ENCODE results near the gene CAP2. TPM values are rescaled to one million over a fixed set of nuclear protein-coding genes. Genes with fewer than 3 reads are reported as not detected.

Gene CAP2
- total RNA-seq, 1 experiment from 2014 or later = not detected

DNA sequence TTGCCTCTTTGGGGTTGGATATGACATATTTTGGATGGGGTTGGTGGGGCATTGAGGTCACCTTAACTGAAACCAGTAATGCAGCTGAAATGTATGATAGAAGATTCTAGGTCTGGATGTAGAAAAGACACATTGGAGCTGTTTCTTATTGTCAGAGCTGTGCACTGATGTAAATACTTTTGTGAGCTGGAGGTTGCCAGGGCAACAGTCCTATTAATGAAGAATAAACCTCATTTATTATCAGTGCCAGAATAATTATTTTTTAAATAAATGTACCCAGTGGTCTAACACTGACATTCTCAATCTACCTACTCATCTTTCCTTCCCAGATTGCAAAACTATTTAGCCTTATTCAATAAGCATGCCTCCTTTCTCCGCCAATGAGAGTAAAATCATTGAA, 57.0 kb downstream of the CAP2 start:
- H3K27ac ChIP-seq (ENCODE audit: low read length) = no peak overlapping the region
- H3K36me3 ChIP-seq (ENCODE audit: insufficient read depth, low read length) = no peaks in the 10 kb centered on the region
- no peak overlapping the region for H3K9ac ChIP-seq (ENCODE audit: low read length)
- H3K9me3 ChIP-seq (ENCODE audit: low read length) = no peaks in the 10 kb centered on the region
- no peaks in the 10 kb centered on the region for H3K79me2 ChIP-seq (ENCODE audit: low read length)
- H3K27me3 ChIP-seq (ENCODE audit: low read length) = no peaks in the 10 kb centered on the region
- H3K9me2 ChIP-seq (replicated peaks; ENCODE audit: insufficient read depth, low read length) = no peaks in the 10 kb centered on the region
- no peak for DNase-seq
- no peak overlapping the region for H3K4me2 ChIP-seq (ENCODE audit: low read depth, low read length, poor library complexity, severe bottlenecking)
- no peak overlapping the region for H3K4me3 ChIP-seq (ENCODE audit: low read length)
- no peaks in the 10 kb centered on the region for H3K4me1 ChIP-seq (ENCODE audit: low read length)
- no peaks in the 10 kb centered on the region for H4K20me1 ChIP-seq (ENCODE audit: insufficient read depth, low read depth, low read length)
- no peak overlapping the region for H2AFZ ChIP-seq (ENCODE audit: low read length)

GRCh38 chr6:17450832-17451231, 57.4 kb downstream of the CAP2 start:
- DNase-seq = no peak
- no peak overlapping the region for H3K27ac ChIP-seq (ENCODE audit: low read length)

GRCh38 chr6:17452096-17452495, 58.7 kb downstream of the CAP2 start:
- H3K9ac ChIP-seq (ENCODE audit: low read length) = no peak overlapping the region
- H3K9me2 ChIP-seq (replicated peaks; ENCODE audit: insufficient read depth, low read length) = no peaks in the 10 kb centered on the region
- no peak overlapping the region for H3K4me2 ChIP-seq (ENCODE audit: low read depth, low read length, poor library complexity, severe bottlenecking)
- no peaks in the 10 kb centered on the region for H3K79me2 ChIP-seq (ENCODE audit: low read length)
- no peak overlapping the region for H3K27ac ChIP-seq (ENCODE audit: low read length)
- no peaks in the 10 kb centered on the region for H4K20me1 ChIP-seq (ENCODE audit: insufficient read depth, low read depth, low read length)
- no peaks in the 10 kb centered on the region for H3K4me1 ChIP-seq (ENCODE audit: low read length)
- no peak overlapping the region for H3K4me3 ChIP-seq (ENCODE audit: low read length)
- no peaks in the 10 kb centered on the region for H3K27me3 ChIP-seq (ENCODE audit: low read length)
- no peaks in the 10 kb centered on the region for H3K36me3 ChIP-seq (ENCODE audit: insufficient read depth, low read length)
- no peaks in the 10 kb centered on the region for H3K9me3 ChIP-seq (ENCODE audit: low read length)
- DNase-seq = no peak
- H2AFZ ChIP-seq (ENCODE audit: low read length) = no peak overlapping the region

More at GRCh38 chr6:17450832-17451231, 57.4 kb downstream of the CAP2 start:
- H3K9me2 ChIP-seq (replicated peaks; ENCODE audit: insufficient read depth, low read length) = no peaks in the 10 kb centered on the region
- no peak overlapping the region for H3K9ac ChIP-seq (ENCODE audit: low read length)
- H3K4me2 ChIP-seq (ENCODE audit: low read depth, low read length, poor library complexity, severe bottlenecking) = no peak overlapping the region
- H3K9me3 ChIP-seq (ENCODE audit: low read length) = no peaks in the 10 kb centered on the region
- no peaks in the 10 kb centered on the region for H3K27me3 ChIP-seq (ENCODE audit: low read length)
- no peaks in the 10 kb centered on the region for H4K20me1 ChIP-seq (ENCODE audit: insufficient read depth, low read depth, low read length)
- no peak overlapping the region for H3K4me3 ChIP-seq (ENCODE audit: low read length)
- no peaks in the 10 kb centered on the region for H3K4me1 ChIP-seq (ENCODE audit: low read length)
- no peaks in the 10 kb centered on the region for H3K79me2 ChIP-seq (ENCODE audit: low read length)
- H2AFZ ChIP-seq (ENCODE audit: low read length) = no peak overlapping the region
- H3K36me3 ChIP-seq (ENCODE audit: insufficient read depth, low read length) = no peaks in the 10 kb centered on the region

- Histone ChIP-seq H3K4me1 (ENCODE audit: low read length) (no peaks in the 10 kb centered on the region), H3K79me2 (ENCODE audit: low read length) (no peaks in the 10 kb centered on the region), H3K9me2 (replicated peaks; ENCODE audit: insufficient read depth, low read length) (no peaks in the 10 kb centered on the region), H3K27ac (ENCODE audit: low read length) (no peak overlapping the region), H3K9ac (ENCODE audit: low read length) (no peak overlapping the region), H3K27me3 (ENCODE audit: low read length) (no peaks in the 10 kb centered on the region), H3K4me2 (ENCODE audit: low read depth, low read length, poor library complexity, severe bottlenecking) (no peak overlapping the region), H4K20me1 (ENCODE audit: insufficient read depth, low read depth, low read length) (no peaks in the 10 kb centered on the region), H3K9me3 (ENCODE audit: low read length) (no peaks in the 10 kb centered on the region), H3K4me3 (ENCODE audit: low read length) (no peak overlapping the region), H2AFZ (ENCODE audit: low read length) (no peak overlapping the region), H3K36me3 (ENCODE audit: insufficient read depth, low read length) (no peaks in the 10 kb centered on the region)
- DNase-seq = no peak
These were observed 61.1 kb downstream of the CAP2 start for GRCh38 chr6:17454316-17455005.

DNA sequence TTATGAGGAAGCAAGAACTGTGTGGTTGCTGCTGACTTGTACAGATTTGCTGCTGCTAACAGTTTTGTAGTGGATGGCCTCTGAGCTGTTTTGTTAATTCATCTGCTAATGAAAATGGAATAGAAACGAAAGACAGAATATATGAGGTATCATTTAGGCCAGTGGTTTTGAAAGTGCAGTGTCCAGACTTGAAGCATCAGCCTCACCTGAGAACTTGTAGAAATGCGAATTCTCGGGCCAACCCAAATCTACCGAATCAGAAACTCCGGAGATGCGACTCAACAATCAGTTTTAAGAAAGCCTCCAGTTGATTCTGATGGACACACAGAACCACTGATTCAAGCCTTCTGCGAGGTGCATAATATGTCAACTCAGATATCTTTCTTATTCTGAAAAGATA, 62.5 kb downstream of the CAP2 start:
- Histone ChIP-seq H3K79me2 (ENCODE audit: low read length) (no peaks in the 10 kb centered on the region), H3K9ac (ENCODE audit: low read length) (no peak overlapping the region), H3K27me3 (ENCODE audit: low read length) (no peaks in the 10 kb centered on the region), H3K9me3 (ENCODE audit: low read length) (no peaks in the 10 kb centered on the region), H3K36me3 (ENCODE audit: insufficient read depth, low read length) (no peaks in the 10 kb centered on the region), H3K9me2 (replicated peaks; ENCODE audit: insufficient read depth, low read length) (no peaks in the 10 kb centered on the region), H3K27ac (ENCODE audit: low read length) (no peak overlapping the region), H3K4me2 (ENCODE audit: low read depth, low read length, poor library complexity, severe bottlenecking) (no peak overlapping the region), H3K4me1 (ENCODE audit: low read length) (no peaks in the 10 kb centered on the region), H4K20me1 (ENCODE audit: insufficient read depth, low read depth, low read length) (no peaks in the 10 kb centered on the region), H2AFZ (ENCODE audit: low read length) (no peak overlapping the region), H3K4me3 (ENCODE audit: low read length) (no peak overlapping the region)
- DNase-seq = no peak

DNA sequence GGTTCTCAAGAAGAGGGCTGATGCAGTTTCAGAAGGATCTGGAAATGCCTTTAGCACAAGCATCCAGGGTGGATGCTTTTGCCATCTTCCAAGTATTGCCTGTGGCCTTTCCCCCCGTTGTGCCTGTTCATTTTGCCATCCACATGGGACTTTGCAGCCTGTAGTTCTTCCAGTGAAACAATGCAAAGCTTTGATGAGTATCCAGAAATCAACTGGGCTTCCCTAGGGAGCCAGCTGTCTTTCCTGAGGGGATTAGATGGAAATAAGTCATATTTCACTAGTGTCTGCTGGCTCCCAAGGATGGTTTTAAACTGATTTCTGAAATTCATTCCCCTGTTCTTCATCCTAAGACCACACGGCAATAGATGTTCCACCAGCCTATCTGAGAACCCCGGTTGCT, 63.3 kb downstream of the CAP2 start:
- Histone ChIP-seq H3K36me3 (ENCODE audit: insufficient read depth, low read length) (no peaks in the 10 kb centered on the region), H2AFZ (ENCODE audit: low read length) (no peak overlapping the region), H3K9me2 (replicated peaks; ENCODE audit: insufficient read depth, low read length) (no peaks in the 10 kb centered on the region), H3K9ac (ENCODE audit: low read length) (no peak overlapping the region), H3K4me2 (ENCODE audit: low read depth, low read length, poor library complexity, severe bottlenecking) (no peak overlapping the region), H4K20me1 (ENCODE audit: insufficient read depth, low read depth, low read length) (no peaks in the 10 kb centered on the region), H3K79me2 (ENCODE audit: low read length) (no peaks in the 10 kb centered on the region), H3K4me3 (ENCODE audit: low read length) (no peak overlapping the region), H3K27me3 (ENCODE audit: low read length) (no peaks in the 10 kb centered on the region), H3K4me1 (ENCODE audit: low read length) (no peaks in the 10 kb centered on the region), H3K27ac (ENCODE audit: low read length) (no peak overlapping the region), H3K9me3 (ENCODE audit: low read length) (no peaks in the 10 kb centered on the region)
- DNase-seq = no peak

GRCh38 chr6:17457405-17457804, 64.0 kb downstream of the CAP2 start:
- no peak overlapping the region for H3K4me3 ChIP-seq (ENCODE audit: low read length)
- no peak overlapping the region for H3K4me2 ChIP-seq (ENCODE audit: low read depth, low read length, poor library complexity, severe bottlenecking)
- H4K20me1 ChIP-seq (ENCODE audit: insufficient read depth, low read depth, low read length) = no peaks in the 10 kb centered on the region
- no peak overlapping the region for H3K27ac ChIP-seq (ENCODE audit: low read length)
- no peaks in the 10 kb centered on the region for H3K36me3 ChIP-seq (ENCODE audit: insufficient read depth, low read length)
- DNase-seq = no peak
- H3K9me3 ChIP-seq (ENCODE audit: low read length) = no peaks in the 10 kb centered on the region
- no peak overlapping the region for H3K9ac ChIP-seq (ENCODE audit: low read length)
- H3K79me2 ChIP-seq (ENCODE audit: low read length) = no peaks in the 10 kb centered on the region
- H2AFZ ChIP-seq (ENCODE audit: low read length) = no peak overlapping the region
- no peaks in the 10 kb centered on the region for H3K27me3 ChIP-seq (ENCODE audit: low read length)
- no peaks in the 10 kb centered on the region for H3K4me1 ChIP-seq (ENCODE audit: low read length)
- no peaks in the 10 kb centered on the region for H3K9me2 ChIP-seq (replicated peaks; ENCODE audit: insufficient read depth, low read length)

DNA sequence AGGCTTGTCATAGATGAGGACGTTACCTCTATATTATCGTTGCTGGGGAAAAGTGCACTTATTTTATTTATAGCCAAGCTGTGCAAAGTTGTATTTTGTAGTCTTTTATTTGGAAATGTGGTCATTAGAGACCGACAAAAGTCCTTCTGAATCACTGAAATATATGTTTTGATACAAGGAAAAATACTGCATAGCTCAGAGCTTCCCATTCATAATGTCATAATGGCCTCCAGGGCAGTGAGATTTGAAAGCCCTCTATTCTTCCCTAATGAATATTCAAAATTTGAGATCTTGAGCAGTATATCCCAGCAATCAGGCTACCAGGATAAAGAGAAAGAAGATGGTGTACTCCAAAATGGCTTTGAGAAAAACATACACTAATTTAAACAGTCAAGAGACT, 64.6 kb downstream of the CAP2 start:
- H3K9ac ChIP-seq (ENCODE audit: low read length) = no peak overlapping the region
- no peaks in the 10 kb centered on the region for H3K27me3 ChIP-seq (ENCODE audit: low read length)
- no peaks in the 10 kb centered on the region for H3K79me2 ChIP-seq (ENCODE audit: low read length)
- H3K36me3 ChIP-seq (ENCODE audit: insufficient read depth, low read length) = no peaks in the 10 kb centered on the region
- no peaks in the 10 kb centered on the region for H3K9me3 ChIP-seq (ENCODE audit: low read length)
- H4K20me1 ChIP-seq (ENCODE audit: insufficient read depth, low read depth, low read length) = no peaks in the 10 kb centered on the region
- DNase-seq = no peak
- H3K4me2 ChIP-seq (ENCODE audit: low read depth, low read length, poor library complexity, severe bottlenecking) = no peak overlapping the region
- H3K27ac ChIP-seq (ENCODE audit: low read length) = no peak overlapping the region
- H3K9me2 ChIP-seq (replicated peaks; ENCODE audit: insufficient read depth, low read length) = no peaks in the 10 kb centered on the region
- H3K4me1 ChIP-seq (ENCODE audit: low read length) = no peaks in the 10 kb centered on the region
- no peak overlapping the region for H3K4me3 ChIP-seq (ENCODE audit: low read length)
- H2AFZ ChIP-seq (ENCODE audit: low read length) = no peak overlapping the region
